ENCODE data around the gene ACOT7. TPM values are rescaled to one million over a fixed set of nuclear protein-coding genes. Genes with fewer than 3 reads are reported as not detected.

Gene ACOT7, protein sequence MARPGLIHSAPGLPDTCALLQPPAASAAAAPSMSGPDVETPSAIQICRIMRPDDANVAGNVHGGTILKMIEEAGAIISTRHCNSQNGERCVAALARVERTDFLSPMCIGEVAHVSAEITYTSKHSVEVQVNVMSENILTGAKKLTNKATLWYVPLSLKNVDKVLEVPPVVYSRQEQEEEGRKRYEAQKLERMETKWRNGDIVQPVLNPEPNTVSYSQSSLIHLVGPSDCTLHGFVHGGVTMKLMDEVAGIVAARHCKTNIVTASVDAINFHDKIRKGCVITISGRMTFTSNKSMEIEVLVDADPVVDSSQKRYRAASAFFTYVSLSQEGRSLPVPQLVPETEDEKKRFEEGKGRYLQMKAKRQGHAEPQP
- total RNA-seq (2022) (32.1 and 36.2 TPM in 2 replicates), Bru-seq, nascent RNA (percentile 44 among the genes with signal in this experiment), BruChase-seq, experiment 1, labeled RNA remaining after a 6-hour chase (percentile 36 among the genes with signal in this experiment), BruChase-seq, experiment 2, labeled RNA remaining after a 2-hour chase (percentile 34 among the genes with signal in this experiment)
- long read RNA-seq, transcript ACOT7-210 (9 exons, 1,403 nt): major isoform, 32 of 39 reads
- long read RNA-seq, partial matches to known transcripts: 4 of 39 reads
- long read RNA-seq, other reads (novel, unspliced or antisense): 3 of 39 reads

DNA sequence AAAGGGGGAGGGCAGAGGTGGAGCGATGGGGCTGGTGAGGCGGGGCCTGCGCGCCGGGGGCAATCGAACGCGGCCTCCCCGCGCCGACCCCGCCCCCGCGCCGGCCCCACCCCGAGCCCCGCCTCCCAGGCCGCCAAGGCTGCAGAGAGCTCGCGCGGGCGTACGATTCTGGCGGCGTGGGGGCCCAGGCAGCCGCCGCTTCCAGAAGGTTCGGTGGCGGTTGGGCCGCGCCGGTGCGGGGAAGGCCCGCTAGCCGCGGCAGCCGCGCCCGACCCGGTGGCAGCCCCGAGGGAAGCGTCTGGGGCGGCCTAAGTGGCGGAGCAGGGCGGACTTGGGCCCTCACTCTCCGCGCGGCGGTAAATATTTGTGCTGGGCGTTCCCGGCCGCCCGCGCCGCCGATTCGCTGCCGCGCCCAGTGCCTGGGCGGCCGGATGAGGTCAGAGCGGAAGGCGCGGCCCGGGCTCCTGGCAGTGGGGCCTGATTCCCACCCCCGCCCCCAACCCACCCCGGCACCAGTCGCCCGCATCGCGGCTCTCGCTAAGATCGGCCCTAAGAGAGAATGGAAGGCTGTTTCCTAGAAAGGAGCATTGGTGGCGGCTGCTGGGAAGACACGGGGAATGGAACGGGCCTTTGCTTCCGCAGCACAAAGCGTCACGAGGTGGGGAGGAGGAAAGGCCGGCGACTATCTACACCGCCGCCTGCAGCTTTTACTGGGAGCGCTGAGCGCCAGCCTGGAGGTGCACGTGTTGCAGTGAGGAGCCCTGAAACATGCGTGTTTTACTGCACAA lies at the start of gene ACOT7:
Gene ACOT7, minus strand, starts transcription at position 368 of the 788 bp plus-strand sequence. CDS start 368 bp downstream, outside the sequence.
- H3K9me3 Mint-ChIP-seq (ENCODE audit: low read depth, unreplicated experiment): no peaks in the 10 kb centered on the region
- TF ChIP-seq, protein P1, sequence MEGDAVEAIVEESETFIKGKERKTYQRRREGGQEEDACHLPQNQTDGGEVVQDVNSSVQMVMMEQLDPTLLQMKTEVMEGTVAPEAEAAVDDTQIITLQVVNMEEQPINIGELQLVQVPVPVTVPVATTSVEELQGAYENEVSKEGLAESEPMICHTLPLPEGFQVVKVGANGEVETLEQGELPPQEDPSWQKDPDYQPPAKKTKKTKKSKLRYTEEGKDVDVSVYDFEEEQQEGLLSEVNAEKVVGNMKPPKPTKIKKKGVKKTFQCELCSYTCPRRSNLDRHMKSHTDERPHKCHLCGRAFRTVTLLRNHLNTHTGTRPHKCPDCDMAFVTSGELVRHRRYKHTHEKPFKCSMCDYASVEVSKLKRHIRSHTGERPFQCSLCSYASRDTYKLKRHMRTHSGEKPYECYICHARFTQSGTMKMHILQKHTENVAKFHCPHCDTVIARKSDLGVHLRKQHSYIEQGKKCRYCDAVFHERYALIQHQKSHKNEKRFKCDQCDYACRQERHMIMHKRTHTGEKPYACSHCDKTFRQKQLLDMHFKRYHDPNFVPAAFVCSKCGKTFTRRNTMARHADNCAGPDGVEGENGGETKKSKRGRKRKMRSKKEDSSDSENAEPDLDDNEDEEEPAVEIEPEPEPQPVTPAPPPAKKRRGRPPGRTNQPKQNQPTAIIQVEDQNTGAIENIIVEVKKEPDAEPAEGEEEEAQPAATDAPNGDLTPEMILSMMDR (IDR thresholded peaks at IDR 0.05; ENCODE audit: unreplicated experiment): no peak
- no peaks in the 10 kb centered on the region for H3K4me1 Mint-ChIP-seq (ENCODE audit: low read depth, unreplicated experiment)
- peak; percentile 84 for DNase-seq
- peak within 1 kb of the TSS; percentile 73 for H3K4me3 Mint-ChIP-seq (ENCODE audit: low read depth, unreplicated experiment)
- TSS peak; percentile 96 for BruUV-seq (replicated peaks)
- intact Hi-C loops (cut with micrococcal nuclease; ENCODE audit: unreplicated experiment): no loop called here
- H3K27me3 Mint-ChIP-seq (ENCODE audit: unreplicated experiment): peaks cover 13% of the 10 kb centered on the region
- CTCF ChIA-PET: interaction anchor here (0.6 to 0.7 kb wide), 3 partner anchors 29 to 142 kb away, joined by 3 to 6 read pairs (median 3); no protein-coding TSS in a partner anchor
- H3K36me3 Mint-ChIP-seq (ENCODE audit: insufficient read depth, unreplicated experiment): peaks cover 23% of the 10 kb centered on the region
- H3K27ac Mint-ChIP-seq (ENCODE audit: unreplicated experiment): peak within 1 kb of the TSS; percentile 74

DNA sequence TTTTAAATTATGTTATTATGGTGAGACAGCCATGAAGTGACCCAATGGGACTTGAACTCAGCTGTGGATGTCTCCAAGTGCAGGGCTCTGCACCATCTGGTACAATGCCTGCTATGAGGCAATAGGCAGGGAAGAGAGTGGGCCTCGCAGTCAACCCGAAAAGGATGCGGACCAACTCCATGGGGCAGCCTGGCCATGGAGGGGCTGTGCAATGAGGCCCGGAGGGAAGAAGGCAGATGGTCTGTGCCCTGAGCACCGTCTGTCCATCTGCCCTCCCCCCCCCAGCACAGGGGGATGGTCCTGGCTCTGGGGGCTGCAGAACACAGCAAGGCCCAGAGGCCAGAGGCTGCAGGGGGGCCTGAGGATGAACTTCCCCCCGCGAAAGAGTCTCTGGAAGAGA lies 48.0 kb upstream of the ACOT7 start:
- Mint-ChIP-seq H3K4me1 (ENCODE audit: low read depth, unreplicated experiment) (no peaks in the 10 kb centered on the region), H3K27ac (ENCODE audit: unreplicated experiment) (no peak overlapping the region), H3K9me3 (ENCODE audit: low read depth, unreplicated experiment) (no peaks in the 10 kb centered on the region), H3K4me3 (ENCODE audit: low read depth, unreplicated experiment) (no peak overlapping the region), H3K36me3 (ENCODE audit: insufficient read depth, unreplicated experiment) (peaks cover 4% of the 10 kb centered on the region), H3K27me3 (ENCODE audit: unreplicated experiment) (peaks cover 32% of the 10 kb centered on the region)
- intact Hi-C loops (cut with micrococcal nuclease; ENCODE audit: unreplicated experiment): no loop called here
- TF ChIP-seq, protein P1 (IDR thresholded peaks at IDR 0.05; ENCODE audit: unreplicated experiment): no peak
- BruUV-seq (replicated peaks): no TSS peak
- DNase-seq: no peak
- CTCF ChIA-PET: no interaction called here

DNA sequence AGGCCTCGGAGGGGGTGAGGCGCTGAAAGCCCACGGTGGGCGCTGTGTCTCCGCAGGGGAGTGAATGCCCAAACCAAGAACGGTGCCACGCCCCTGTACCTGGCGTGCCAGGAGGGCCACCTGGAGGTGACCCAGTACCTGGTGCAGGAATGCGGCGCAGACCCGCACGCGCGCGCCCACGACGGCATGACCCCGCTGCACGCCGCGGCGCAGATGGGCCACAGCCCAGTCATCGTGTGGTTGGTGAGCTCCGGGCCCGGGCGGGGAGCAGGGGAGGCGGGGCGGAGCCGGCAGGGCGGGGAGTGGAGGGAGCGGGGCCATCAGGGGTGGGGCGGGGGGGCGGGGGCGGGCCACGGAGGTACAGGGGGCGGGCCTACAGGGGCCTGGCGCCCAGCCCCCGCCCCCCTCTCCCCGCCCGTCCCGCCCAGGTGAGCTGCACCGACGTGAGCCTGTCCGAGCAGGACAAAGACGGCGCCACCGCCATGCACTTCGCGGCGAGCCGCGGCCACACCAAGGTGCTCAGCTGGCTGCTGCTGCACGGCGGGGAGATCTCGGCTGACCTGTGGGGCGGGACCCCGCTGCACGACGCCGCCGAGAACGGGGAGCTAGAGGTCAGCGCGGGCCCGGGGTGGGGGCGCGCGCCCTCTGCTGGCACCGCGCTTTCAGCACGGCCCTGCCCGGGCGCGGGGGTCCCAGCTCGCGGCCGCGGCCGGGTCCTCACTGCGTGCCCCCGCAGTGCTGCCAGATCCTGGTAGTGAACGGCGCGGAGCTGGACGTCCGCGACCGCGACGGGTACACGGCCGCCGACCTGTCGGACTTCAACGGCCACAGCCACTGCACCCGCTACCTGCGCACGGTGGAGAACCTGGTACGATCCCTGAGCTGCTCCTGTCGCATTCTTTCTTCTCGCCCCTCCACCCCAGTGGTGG lies 46.9 kb upstream of the ACOT7 start:
- intact Hi-C loops (cut with micrococcal nuclease; ENCODE audit: unreplicated experiment): no loop called here
- H3K27me3 Mint-ChIP-seq (ENCODE audit: unreplicated experiment): peaks cover 32% of the 10 kb centered on the region
- no peaks in the 10 kb centered on the region for H3K4me1 Mint-ChIP-seq (ENCODE audit: low read depth, unreplicated experiment)
- no peak overlapping the region for H3K4me3 Mint-ChIP-seq (ENCODE audit: low read depth, unreplicated experiment)
- TF ChIP-seq, protein P1 (IDR thresholded peaks at IDR 0.05; ENCODE audit: unreplicated experiment): peak; percentile 29
- no peaks in the 10 kb centered on the region for H3K9me3 Mint-ChIP-seq (ENCODE audit: low read depth, unreplicated experiment)
- no TSS peak for BruUV-seq (replicated peaks)
- DNase-seq: peak; percentile 75
- no peak overlapping the region for H3K27ac Mint-ChIP-seq (ENCODE audit: unreplicated experiment)
- no peaks in the 10 kb centered on the region for H3K36me3 Mint-ChIP-seq (ENCODE audit: insufficient read depth, unreplicated experiment)
- CTCF ChIA-PET: interaction anchor here (0.6 to 1.2 kb wide), 7 partner anchors 10 to 194 kb away, joined by 3 to 5 read pairs (median 3); no protein-coding TSS in a partner anchor
